Type B pancreatic cell (in vitro differentiated cells): ENCODE measurements around the gene AIG1. TPM values are rescaled to one million over a fixed set of nuclear protein-coding genes. Genes with fewer than 3 reads are reported as not detected.
"Not testable (repeated sequence)": the region's sequence is repeated elsewhere in the genome, so short reads cannot be mapped to it uniquely, and the experiment has no call there.

Source experiments
- DNase-seq: peaks from one replicate; pipeline ENCODE4 v3.0.0; 2021; ENCODE audit warnings: mixed read lengths; ENCODE audit not compliant: unreplicated experiment; ENCODE audit errors: extremely low spot score
- H3K27ac Mint-ChIP-seq: 2 replicates; pipeline ENCODE4 v1.8.0; 2021; ENCODE audit warnings: mild to moderate bottlenecking, mixed read lengths
- H3K27me3 Mint-ChIP-seq: 2 replicates; pipeline ENCODE4 v1.8.0; 2021; ENCODE audit warnings: mixed read lengths
- H3K36me3 Mint-ChIP-seq: 2 replicates; pipeline ENCODE4 v1.8.0; 2021; ENCODE audit warnings: mixed read lengths
- H3K4me1 Mint-ChIP-seq: one replicate; pipeline ENCODE4 v1.8.0; 2021; ENCODE audit warnings: mixed read lengths; ENCODE audit not compliant: unreplicated experiment
- H3K4me3 Mint-ChIP-seq: 2 replicates; pipeline ENCODE4 v1.8.0; 2021; ENCODE audit warnings: mild to moderate bottlenecking, mixed read lengths
- H3K9me3 Mint-ChIP-seq: 2 replicates; pipeline ENCODE4 v1.8.0; 2021; ENCODE audit warnings: mixed read lengths
- total RNA-seq: library from RNA; stranded (reverse); gene quantifications from 2 replicates; pipeline ENCODE4 v1.2.1, GENCODE V29; 2021; ENCODE audit warnings: low replicate concordance
- TF ChIP-seq, protein P1 (sequence below): fragments of 200-600 bp; sonication (generic); conservative IDR thresholded peaks from 2 replicates; pipeline ENCODE4 v1.5.0; 2021; ENCODE audit warnings: antibody characterized with exemption, mild to moderate bottlenecking

Gene AIG1
- total RNA-seq, 1 donor from 2014 or later: 34.3 TPM

DNA sequence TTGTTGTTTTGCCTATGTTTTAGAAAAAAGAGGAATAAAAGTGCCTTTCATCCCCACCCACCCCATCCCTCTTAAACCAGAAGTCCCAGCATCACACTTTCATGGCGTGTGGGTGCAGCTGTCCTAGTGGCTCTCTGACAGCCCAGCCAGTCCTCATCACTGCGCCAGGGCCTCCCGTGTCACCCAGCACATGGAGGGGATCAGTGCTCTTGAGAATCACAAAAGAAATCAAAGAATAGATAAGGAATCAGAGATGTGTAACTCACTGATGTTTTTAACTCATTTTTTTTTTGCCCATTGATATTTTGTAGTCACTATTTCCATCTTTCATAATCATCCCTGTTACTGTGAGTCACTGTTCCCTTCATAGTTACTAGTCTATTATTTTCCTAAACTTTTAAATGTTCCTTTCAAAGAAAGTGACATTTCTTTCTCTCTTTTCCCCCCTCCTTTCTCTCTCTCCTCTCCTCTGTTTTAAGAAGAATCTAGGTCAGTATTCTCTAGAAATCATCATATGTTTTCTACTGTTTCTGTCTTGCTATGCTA is 78.6 kb downstream of the AIG1 start:
- Mint-ChIP-seq H3K27me3 (no peaks in the 10 kb centered on the region), H3K4me1 (no peaks in the 10 kb centered on the region), H3K36me3 (peaks cover 11% of the 10 kb centered on the region), H3K9me3 (no peaks in the 10 kb centered on the region), H3K27ac (no peak overlapping the region), H3K4me3 (no peak overlapping the region)
- DNase-seq: no peak
- TF ChIP-seq, protein P1, sequence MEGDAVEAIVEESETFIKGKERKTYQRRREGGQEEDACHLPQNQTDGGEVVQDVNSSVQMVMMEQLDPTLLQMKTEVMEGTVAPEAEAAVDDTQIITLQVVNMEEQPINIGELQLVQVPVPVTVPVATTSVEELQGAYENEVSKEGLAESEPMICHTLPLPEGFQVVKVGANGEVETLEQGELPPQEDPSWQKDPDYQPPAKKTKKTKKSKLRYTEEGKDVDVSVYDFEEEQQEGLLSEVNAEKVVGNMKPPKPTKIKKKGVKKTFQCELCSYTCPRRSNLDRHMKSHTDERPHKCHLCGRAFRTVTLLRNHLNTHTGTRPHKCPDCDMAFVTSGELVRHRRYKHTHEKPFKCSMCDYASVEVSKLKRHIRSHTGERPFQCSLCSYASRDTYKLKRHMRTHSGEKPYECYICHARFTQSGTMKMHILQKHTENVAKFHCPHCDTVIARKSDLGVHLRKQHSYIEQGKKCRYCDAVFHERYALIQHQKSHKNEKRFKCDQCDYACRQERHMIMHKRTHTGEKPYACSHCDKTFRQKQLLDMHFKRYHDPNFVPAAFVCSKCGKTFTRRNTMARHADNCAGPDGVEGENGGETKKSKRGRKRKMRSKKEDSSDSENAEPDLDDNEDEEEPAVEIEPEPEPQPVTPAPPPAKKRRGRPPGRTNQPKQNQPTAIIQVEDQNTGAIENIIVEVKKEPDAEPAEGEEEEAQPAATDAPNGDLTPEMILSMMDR: no peak

DNA sequence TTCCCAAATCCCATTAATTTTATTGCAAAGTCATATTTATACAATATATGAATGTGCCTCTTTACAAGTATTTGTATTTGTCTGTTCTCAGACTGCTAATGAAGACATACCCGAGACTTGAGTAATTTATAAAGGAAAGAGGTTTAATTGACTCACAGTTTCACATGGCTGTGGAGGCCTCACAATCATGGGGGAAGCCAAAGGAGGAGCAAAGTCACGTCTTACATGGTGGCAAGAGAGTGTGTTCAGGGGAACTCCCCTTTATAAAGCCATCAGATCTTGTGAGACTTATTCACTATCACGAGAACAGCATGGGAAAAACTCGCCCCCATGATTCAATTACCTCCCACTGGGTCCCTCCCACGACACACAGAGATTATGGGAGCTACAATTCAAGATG is 79.2 kb downstream of the AIG1 start:
- H3K4me3 Mint-ChIP-seq, DNase-seq, H3K4me1 Mint-ChIP-seq, H3K27ac Mint-ChIP-seq, H3K9me3 Mint-ChIP-seq, H3K27me3 Mint-ChIP-seq: not testable (repeated sequence)
- peaks cover 11% of the 10 kb centered on the region for H3K36me3 Mint-ChIP-seq

DNA sequence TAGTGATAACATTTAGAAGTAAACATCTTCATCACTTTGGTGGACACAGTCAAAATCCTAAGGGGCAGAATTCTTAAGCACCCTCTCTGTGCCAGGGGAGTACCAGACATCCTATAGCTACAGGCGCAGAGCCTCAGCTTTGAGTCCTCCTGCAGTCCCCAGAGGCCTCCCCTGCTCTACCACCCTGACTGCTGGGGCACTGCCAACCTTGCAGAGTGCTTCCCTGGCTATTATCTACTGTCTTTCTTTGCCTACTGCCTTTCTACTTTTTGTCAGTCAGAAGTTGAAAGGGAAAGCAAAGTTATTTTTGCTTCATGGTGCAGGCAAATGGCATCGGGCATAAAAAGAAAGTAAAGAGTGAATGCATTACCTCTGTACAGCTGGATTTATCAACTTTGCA is 80.1 kb downstream of the AIG1 start:
- H3K36me3 Mint-ChIP-seq: peaks cover 11% of the 10 kb centered on the region
- H3K9me3 Mint-ChIP-seq: no peaks in the 10 kb centered on the region
- H3K27me3 Mint-ChIP-seq: no peaks in the 10 kb centered on the region
- TF ChIP-seq, protein P1: no peak
- H3K4me3 Mint-ChIP-seq: no peak overlapping the region
- H3K4me1 Mint-ChIP-seq: no peaks in the 10 kb centered on the region
- DNase-seq: no peak
- no peak overlapping the region for H3K27ac Mint-ChIP-seq

DNA sequence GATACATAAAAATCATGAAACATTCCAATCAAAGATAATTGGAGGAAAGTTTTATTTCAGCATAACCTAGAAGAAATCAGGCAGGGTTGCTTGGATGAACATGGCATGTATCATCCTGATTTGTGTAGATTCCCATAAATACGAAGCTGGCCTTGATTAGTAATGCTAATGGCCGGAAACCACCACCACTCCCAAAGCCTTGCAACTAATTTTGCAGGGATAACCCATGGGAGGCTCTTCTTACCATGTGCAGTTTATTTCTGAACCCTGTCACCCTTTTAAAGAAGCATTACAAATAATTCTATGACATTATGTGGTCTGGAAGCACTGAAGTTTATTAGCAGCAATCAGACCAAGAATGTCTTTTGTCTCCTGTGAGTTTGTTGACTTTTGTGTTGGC is 80.8 kb downstream of the AIG1 start:
- TF ChIP-seq, protein P1: no peak
- H3K4me3 Mint-ChIP-seq: no peak overlapping the region
- peaks cover 11% of the 10 kb centered on the region for H3K36me3 Mint-ChIP-seq
- no peak for DNase-seq
- H3K9me3 Mint-ChIP-seq: no peaks in the 10 kb centered on the region
- no peak overlapping the region for H3K27ac Mint-ChIP-seq
- H3K27me3 Mint-ChIP-seq: no peaks in the 10 kb centered on the region
- H3K4me1 Mint-ChIP-seq: no peaks in the 10 kb centered on the region

DNA sequence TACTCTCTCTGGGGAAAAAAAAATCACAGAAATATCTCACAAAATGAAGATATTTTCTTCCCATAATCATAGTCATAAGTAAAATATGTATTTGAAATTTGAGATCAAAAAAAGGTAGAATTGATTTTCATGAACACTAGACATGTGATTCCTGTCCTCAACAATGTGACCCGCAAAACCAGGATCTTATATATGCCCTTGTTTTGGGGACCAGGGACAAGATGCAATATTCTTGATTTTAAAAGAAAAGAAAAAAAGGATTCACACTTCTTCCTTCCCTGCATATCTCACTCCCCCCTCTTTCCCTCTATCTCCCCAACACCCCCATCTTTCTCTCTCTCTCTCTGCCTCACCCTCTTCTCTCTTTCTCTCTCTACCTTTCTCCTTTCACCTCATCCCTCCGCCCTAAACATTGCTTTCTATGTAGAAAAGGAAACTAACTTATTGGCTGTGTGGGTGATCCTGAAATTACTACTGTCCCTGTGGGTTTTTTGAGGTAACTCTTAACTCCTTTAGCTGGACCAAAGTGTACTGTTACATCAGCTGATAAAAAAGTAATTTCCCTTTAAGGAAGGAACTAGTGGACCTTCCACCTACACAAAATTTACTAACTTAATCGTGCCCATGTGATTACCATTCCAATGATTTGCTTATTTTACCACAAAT is 85.6 kb downstream of the AIG1 start:
- Mint-ChIP-seq H3K36me3 (no peaks in the 10 kb centered on the region), H3K9me3 (no peaks in the 10 kb centered on the region), H3K27me3 (no peaks in the 10 kb centered on the region), H3K27ac (no peak overlapping the region), H3K4me3 (no peak overlapping the region), H3K4me1 (no peaks in the 10 kb centered on the region)
- TF ChIP-seq, protein P1: no peak
- no peak for DNase-seq

DNA sequence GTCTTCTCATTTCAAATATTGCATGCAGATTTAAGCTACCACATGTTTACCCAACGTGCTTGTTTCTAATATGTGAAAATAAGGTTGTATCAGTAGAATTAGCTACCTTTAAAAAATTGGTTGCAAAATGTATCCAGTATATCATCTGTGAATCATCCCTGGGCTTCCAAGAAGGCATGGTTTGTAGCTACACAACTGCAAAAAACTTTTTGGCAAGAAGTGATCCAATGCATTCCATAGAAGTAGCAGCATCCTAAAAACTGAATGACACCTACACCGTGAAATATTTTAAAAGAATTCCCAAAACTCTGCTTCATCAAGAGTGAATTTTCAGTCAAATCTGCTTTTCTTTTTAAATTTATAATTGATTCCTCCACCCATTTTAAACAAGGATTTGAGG is 89.1 kb downstream of the AIG1 start:
- H3K4me1 Mint-ChIP-seq: no peaks in the 10 kb centered on the region
- TF ChIP-seq, protein P1: no peak
- H3K36me3 Mint-ChIP-seq: no peaks in the 10 kb centered on the region
- H3K27me3 Mint-ChIP-seq: no peaks in the 10 kb centered on the region
- DNase-seq: no peak
- no peak overlapping the region for H3K4me3 Mint-ChIP-seq
- no peak overlapping the region for H3K27ac Mint-ChIP-seq
- H3K9me3 Mint-ChIP-seq: no peaks in the 10 kb centered on the region
